ENCODE data around the gene SEC14L2. TPM values are rescaled to one million over a fixed set of nuclear protein-coding genes. Genes with fewer than 3 reads are reported as not detected.
A peak's percentile ranks its signal among the peaks of the same experiment; 100 is the strongest.

SEC14L2 gene
- total RNA-seq, 1 experiment from 2014 or later, result 3.4 TPM

DNA sequence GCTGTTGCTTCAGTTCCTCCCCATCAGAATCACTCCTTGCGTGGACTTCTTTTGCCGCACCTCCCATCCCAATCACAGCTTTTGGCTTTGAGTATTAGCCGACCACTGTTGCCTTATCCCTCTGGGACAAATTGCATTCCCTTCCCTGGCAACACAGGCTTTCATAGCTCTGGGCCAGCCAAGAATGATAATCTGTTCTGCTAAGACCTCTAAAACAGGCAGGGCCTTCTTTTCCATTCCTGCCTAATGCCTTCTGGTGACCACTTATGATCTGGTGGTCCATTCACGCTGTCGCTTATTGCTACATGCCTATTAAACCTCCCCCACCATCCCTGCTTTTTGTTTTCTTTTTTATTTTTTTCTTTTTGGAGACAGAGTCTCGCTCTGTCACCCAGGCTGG is 9.6 kb downstream of the SEC14L2 start:
- no peaks in the 10 kb centered on the region for H3K27me3 ChIP-seq
- H3K4me1 ChIP-seq, result no peaks in the 10 kb centered on the region
- H3K27ac ChIP-seq, result no peak overlapping the region

DNA sequence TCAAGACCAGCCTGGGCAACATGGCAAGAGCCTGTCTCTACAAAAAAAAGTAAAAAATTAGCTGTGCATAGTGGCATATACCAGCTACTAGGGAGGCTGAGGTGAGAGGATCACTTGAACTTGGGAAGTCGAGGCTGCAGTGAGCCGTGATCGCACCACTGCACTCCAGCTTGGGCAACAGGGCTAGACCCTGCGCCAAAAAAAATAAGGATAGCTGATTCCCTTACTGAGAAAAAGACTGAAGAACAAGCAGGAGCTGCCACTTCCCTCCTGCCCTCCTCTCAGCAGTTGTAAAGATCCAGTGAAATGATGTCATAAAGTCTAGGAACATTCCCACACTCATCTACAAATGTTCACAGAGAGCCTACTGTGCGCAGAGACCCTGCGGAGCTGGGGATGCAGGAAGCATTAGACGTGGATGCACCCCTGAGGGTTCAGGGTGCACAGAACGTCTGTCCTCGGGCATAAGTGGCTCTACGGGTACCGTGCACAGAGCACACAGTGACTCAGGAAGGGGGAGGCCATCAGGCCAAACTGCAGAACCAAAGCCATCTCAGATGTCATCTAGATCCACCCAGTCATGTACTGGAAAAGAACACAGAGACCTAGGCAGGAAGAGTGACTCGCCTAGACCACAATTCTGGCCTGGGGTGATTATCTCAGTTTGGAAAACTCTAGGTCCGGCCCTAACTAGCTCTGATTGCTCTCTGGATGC is 11.7 kb downstream of the SEC14L2 start:
- H3K36me3 ChIP-seq, result no peaks in the 10 kb centered on the region; the same call in 1 of the 2 replicates
- DNase-seq, result peak; percentile 32 to 46
- no peaks in the 10 kb centered on the region for H3K4me1 ChIP-seq
- no peak overlapping the region for H3K27ac ChIP-seq
- no peaks in the 10 kb centered on the region for H3K27me3 ChIP-seq
- no peaks in the 10 kb centered on the region for H3K9me3 ChIP-seq (replicated peaks)
- H3K4me3 ChIP-seq, result no peak overlapping the region

More for the DNA sequence above, 9.6 kb downstream of the SEC14L2 start:
- Histone ChIP-seq H3K36me3 (no peaks in the 10 kb centered on the region; the same call in 1 of the 2 replicates), H3K4me3 (no peak overlapping the region), H3K9me3 (replicated peaks) (no peaks in the 10 kb centered on the region)
- DNase-seq, result no peak

DNA sequence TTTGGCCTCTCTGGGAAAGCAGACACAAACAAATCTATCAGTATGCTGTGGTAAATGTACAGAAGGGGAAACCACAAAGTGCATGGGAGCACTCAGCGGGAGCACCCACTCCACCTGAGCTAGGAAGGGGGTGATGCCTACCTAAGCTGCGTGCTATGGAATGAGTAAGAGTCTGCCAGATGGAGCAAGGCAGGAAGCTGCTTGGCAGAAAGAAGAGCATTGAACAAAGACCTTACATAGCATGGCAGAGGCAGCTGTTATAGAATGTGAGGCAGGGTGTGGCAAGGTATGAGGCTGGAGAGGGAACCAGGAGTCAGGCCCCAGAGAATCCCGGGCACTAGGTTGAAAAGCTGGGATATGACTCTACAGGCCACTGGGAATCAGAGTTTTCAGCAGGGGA is 15.0 kb downstream of the SEC14L2 start:
- Histone ChIP-seq H3K4me1 (no peaks in the 10 kb centered on the region), H3K27ac (no peak overlapping the region), H3K36me3 (peaks cover 1% of the 10 kb centered on the region; the same call in 1 of the 2 replicates), H3K27me3 (no peaks in the 10 kb centered on the region), H3K9me3 (replicated peaks) (no peaks in the 10 kb centered on the region), H3K4me3 (no peak overlapping the region)
- no peak for DNase-seq

DNA sequence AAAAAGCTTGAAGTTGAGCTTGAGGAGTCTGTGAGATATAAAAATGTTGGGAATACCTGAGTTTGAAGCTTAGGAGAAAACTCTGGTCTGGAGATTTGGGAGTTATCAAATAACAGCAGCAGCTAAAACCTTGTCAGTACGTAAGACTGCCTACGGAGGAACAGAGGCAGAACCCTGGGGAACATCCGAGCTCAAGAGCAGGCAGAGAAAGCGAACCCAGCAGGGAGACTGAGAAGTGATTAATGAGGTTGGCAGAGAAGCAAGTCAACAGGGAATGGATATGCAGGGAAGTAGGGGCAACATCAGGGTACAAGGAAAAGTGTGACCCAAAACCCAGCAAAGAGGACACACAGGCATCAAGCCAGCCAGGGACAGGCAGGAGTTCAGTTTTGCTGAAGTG is 16.2 kb downstream of the SEC14L2 start:
- Histone ChIP-seq H3K9me3 (replicated peaks) (no peaks in the 10 kb centered on the region), H3K4me3 (no peak overlapping the region)

DNA sequence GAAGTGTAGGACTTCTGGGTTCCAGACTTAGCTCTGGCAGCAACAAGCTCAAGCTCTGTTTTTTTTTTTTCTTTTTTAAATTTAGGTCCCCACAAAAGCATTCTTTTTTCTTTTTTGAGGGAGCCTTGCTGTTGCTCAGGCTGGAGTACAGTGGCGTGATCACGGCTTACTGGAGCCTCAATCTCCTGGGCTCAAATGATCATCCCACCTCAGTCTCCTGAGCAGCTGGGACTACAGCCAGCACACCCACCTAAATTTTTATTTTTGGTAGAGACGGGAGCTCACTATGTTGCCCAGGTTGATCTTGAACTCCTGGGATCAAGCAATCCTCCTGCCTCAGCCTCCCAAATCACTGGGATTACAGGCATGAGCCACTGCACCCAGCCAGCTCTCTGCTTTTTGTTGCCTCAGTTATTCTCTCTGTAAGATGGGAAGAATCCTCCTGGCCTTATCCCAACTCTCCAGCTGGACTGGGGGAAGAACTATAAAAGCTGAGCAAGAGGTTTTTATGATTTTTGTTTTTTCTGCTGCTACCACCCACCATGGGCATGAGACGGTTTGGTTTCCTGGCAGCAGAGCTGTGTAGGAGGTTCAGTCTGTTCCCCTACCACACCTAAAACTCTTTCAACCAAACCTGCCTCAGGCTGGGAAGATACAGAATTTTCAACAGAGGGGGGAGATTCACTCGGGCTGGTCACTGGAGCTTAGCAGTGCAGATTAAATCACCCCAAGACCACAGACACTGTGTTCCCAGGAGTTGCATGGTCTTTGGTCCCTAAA is 17.1 kb downstream of the SEC14L2 start:
- H3K27me3 ChIP-seq, result no peaks in the 10 kb centered on the region
- H3K27ac ChIP-seq, result no peak overlapping the region
- peaks cover 12% of the 10 kb centered on the region; the same call in 1 of the 2 replicates for H3K36me3 ChIP-seq
- no peak for DNase-seq
- no peaks in the 10 kb centered on the region for H3K9me3 ChIP-seq (replicated peaks)
- no peak overlapping the region for H3K4me3 ChIP-seq
- no peaks in the 10 kb centered on the region for H3K4me1 ChIP-seq

More for the DNA sequence above, 16.2 kb downstream of the SEC14L2 start:
- H3K27ac ChIP-seq, result no peak overlapping the region
- no peak for DNase-seq
- no peaks in the 10 kb centered on the region for H3K4me1 ChIP-seq
- H3K27me3 ChIP-seq, result no peaks in the 10 kb centered on the region
- H3K36me3 ChIP-seq, result peaks cover 7% of the 10 kb centered on the region; the same call in 1 of the 2 replicates

DNA sequence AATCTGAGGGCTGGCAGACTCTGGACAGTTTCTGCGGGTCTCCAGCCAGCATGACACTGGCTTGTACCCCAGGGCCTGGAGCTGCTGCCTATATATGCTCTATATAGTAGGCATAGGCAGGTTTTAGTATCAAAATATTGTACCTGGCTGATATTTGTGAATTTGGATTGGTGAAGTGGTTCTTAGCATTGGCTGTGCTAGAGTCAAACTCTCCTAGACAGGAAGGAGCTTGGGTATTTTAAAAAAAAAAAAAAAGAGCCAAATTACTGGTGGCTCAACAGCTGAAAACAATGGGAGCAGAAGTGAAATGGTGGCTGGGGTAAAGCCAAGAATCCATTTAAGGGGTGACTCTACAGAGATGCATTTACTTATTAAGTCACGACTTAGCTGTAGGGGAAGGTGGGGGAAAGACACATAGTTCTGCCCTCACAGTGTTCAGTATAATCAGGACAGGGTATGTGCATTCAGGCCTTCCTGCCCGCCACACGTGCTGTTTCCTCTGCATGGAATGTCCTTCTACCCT is 17.8 kb downstream of the SEC14L2 start:
- H3K27me3 ChIP-seq, result no peaks in the 10 kb centered on the region
- H3K27ac ChIP-seq, result no peak overlapping the region
- DNase-seq, result no peak
- H3K4me1 ChIP-seq, result no peaks in the 10 kb centered on the region
- H3K9me3 ChIP-seq (replicated peaks), result no peaks in the 10 kb centered on the region
- peaks cover 14% of the 10 kb centered on the region; the same call in 1 of the 2 replicates for H3K36me3 ChIP-seq
- H3K4me3 ChIP-seq, result no peak overlapping the region

DNA sequence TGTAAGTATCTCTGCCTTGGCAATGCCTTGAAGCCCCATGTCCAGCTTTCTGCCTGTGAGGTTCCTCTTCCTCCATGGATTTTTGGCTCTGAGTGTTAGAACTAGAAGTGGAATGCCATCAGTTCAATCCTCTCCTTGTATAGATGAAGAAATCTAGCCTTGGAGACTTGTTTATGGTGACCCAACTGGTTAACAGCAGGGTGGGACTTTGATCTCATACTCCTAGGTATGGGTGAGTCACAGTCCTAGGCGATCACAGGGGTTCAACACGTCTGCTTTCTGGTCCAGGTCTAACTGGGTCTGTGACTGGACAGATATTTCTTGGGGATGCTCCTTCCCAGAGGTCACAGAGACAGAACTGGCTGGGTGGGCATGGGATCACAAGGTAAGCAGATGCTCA is 19.6 kb downstream of the SEC14L2 start:
- no peaks in the 10 kb centered on the region for H3K9me3 ChIP-seq (replicated peaks)
- H3K36me3 ChIP-seq, result peaks cover 14% of the 10 kb centered on the region; the same call in 1 of the 2 replicates
- no peak overlapping the region for H3K27ac ChIP-seq
- no peaks in the 10 kb centered on the region for H3K27me3 ChIP-seq
- H3K4me3 ChIP-seq, result no peak overlapping the region
- peaks cover 10% of the 10 kb centered on the region; the same call in 1 of the 2 replicates for H3K4me1 ChIP-seq
- no peak for DNase-seq

DNA sequence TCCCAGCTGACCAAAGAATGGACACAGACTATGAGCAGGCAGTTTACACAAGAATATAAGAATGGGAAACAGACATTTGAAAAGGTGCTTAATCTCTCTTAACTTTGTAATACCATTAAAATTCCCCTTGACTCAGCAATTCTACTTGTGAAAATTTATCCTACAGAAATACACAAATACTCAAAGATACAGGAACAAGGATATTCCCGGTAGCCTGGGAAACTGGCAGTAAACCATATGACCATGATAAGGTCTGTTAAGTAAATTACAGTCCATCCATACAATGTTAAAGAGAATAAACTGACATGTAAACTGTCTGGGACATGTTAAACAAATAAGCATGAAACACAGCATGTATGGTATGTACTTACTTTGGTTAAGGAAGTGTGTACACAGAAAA is 20.0 kb downstream of the SEC14L2 start:
- H3K4me3 ChIP-seq, result no peak overlapping the region
- H3K9me3 ChIP-seq (replicated peaks), result no peaks in the 10 kb centered on the region
- H3K27me3 ChIP-seq, result no peaks in the 10 kb centered on the region
- no peak overlapping the region for H3K27ac ChIP-seq
- peaks cover 10% of the 10 kb centered on the region; the same call in 1 of the 2 replicates for H3K4me1 ChIP-seq
- no peak for DNase-seq
- peaks cover 14% of the 10 kb centered on the region; the same call in 1 of the 2 replicates for H3K36me3 ChIP-seq

DNA sequence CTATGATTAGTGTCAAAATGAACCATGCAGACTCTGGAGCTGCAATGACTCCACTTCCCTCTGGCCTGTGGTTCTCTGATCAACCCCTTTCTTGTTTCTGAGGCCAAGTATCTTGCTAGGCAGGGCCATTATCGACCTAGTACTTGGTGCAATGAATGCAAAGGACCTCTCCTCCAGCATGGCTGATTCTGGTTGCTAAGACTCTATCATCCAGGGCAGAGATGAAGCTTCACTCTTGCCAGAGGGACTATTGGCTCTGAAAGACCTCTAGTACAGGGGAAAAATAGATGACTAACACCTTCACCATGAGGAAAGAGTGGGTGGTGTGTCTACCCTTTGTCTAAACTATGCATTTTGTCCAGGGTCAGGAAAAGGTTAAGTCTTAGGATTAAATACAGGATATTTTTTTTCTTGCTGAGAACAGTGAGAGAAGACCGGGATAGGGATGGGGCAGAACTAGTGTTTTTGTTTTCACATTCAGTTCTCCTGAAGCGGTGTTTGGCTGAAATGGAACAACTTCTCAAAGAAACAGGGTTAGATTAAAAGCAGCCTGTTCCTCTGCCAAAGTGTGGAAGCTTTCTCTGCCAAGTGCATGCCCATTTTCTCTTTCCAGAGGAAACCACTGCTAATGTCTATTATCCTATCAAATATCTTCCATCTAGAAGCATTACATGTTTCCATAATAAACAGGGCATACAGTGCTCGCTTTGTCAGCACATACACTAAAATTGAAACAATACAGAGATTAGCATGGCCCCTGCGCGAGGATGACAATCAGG is 23.7 kb downstream of the SEC14L2 start:
- peaks cover 22% of the 10 kb centered on the region; the same call in 1 of the 2 replicates for H3K4me1 ChIP-seq
- no peak for DNase-seq
- peaks cover 14% of the 10 kb centered on the region; the same call in 1 of the 2 replicates for H3K36me3 ChIP-seq
- no peak overlapping the region for H3K4me3 ChIP-seq
- H3K9me3 ChIP-seq (replicated peaks), result no peaks in the 10 kb centered on the region
- no peak overlapping the region; the same call in 1 of the 2 replicates for H3K27ac ChIP-seq
- H3K27me3 ChIP-seq, result no peaks in the 10 kb centered on the region

DNA sequence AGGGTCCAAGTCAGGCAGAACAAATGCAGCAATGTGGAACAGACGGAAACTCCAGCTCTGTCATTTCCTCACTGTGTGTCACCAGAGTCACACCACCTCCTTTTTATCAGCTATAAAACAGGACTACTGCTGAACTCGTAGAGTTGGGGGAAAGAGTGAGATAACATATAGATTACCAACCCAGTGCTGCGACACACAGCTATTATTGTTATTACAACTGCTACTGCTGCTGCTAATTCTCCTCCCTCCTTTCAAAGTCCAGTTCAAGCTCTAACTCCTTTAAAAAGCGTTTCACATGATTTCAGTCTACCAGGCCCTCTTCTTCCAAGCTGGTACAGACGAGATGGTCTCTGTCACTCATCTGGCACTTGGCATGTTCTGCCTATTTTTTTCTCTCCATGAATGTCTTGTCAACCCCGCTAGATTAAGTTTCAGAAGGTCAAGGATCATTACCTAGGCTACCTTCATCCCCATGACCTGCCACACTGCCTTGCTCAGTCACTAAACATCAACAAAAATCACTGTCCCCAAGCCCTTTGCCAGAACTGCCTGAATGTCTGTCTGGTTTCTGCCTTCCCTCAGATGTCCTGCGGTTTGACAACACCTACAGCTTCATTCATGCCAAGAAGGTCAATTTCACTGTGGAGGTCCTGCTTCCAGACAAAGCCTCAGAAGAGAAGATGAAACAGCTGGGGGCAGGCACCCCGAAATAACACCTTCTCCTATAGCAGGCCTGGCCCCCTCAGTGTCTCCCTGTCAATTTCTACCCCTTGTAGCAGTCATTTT is 25.1 kb downstream of the SEC14L2 start:
- Histone ChIP-seq H3K27ac (no peak overlapping the region; the same call in 1 of the 2 replicates), H3K4me3 (no peak overlapping the region; the same call in 1 of the 2 replicates), H3K9me3 (replicated peaks) (no peaks in the 10 kb centered on the region), H3K27me3 (no peaks in the 10 kb centered on the region), H3K36me3 (peaks cover 12% of the 10 kb centered on the region; the same call in 1 of the 2 replicates), H3K4me1 (peaks cover 22% of the 10 kb centered on the region; the same call in 1 of the 2 replicates)
- DNase-seq, result no peak

DNA sequence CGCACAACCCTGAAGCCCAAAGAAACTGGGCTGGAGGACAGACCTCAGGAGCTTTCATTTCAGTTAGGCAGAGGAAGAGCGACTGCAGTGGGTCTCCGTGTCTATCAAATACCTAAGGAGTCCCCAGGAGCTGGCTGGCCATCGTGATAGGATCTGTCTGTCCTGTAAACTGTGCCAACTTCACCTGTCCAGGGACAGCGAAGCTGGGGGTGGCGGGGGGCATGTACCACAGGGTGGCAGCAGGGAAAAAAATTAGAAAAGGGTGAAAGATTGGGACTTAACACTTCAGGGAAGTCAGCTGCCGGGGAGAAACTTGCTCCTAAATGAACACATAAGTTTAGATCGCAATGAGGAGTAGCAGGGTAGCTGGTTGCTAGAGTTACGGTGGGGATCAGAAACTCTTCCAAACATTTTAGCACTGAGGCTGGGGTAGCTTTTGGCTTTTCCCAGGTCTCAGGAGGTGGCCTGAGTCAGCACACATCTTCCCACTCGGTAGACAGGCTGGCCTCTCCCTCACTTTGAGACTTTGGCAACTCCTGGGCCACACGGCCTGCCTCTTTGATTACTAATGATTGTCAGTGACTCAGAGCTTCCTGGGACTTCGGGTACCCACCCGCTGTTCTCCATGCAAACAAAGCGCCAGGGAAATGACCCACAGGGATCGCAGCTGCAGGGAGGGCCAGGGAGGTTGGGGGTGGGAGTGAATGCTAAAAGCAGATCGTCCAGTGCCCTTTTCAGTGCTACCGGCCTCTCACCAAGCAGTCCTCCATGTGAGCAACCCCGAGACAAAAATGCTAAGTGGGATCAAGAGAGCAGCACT is 25.9 kb downstream of the SEC14L2 start:
- Histone ChIP-seq H3K36me3 (peaks cover 7% of the 10 kb centered on the region; the same call in 1 of the 2 replicates), H3K27me3 (no peaks in the 10 kb centered on the region), H3K4me1 (peaks cover 22% of the 10 kb centered on the region; the same call in 1 of the 2 replicates), H3K4me3 (peak overlapping the region; percentile 70), H3K27ac (peak overlapping the region; percentile 92), H3K9me3 (replicated peaks) (no peaks in the 10 kb centered on the region)
- peak; percentile 61 to 64 for DNase-seq

DNA sequence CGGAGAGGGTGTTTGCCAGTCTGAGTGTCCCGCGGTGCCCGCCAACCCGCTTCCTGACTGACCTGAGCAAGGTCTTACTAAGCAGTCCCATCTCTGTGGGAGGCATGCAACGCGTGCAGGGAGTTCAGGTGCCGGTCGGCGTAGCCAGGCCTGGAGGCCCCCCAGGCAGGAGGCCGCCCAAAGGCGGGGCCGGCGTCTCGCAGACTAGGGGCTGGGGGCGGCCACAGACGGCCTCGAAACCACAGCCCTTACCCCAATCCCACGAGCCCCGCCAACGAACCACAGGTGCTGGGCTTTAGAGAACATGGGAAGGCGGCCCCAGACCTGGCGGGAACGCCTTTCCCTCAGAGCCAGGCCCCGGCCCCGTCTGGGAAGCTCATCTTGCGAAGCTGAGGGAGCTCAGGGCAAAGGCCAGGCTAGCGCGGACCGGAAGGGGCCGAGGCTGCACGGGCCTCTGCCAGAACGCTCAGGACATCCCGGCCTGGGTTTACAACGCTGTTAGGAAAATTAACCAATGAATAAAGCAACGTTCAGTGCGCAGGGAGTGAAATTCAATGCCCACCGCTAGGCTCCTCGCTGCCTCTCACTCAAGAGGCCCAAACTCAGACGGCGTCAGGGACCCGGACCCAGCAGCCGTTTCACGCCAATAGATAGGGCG is 26.6 kb downstream of the SEC14L2 start:
- H3K9me3 ChIP-seq (replicated peaks), result no peaks in the 10 kb centered on the region
- peak overlapping the region; percentile 70 for H3K4me3 ChIP-seq
- no peak for DNase-seq
- H3K36me3 ChIP-seq, result peaks cover 7% of the 10 kb centered on the region; the same call in 1 of the 2 replicates
- H3K27ac ChIP-seq, result peak overlapping the region; percentile 92
- peaks cover 22% of the 10 kb centered on the region; the same call in 1 of the 2 replicates for H3K4me1 ChIP-seq
- H3K27me3 ChIP-seq, result no peaks in the 10 kb centered on the region

All from SJCRH30 (cell line).